Testis (tissue), 2 donors: ENCODE results near the gene ATP7B.

ENCODE experiments used
- CTCF ChIP-seq, 3 experiments: fragments of 450-650 bp in 2 of 3; fragments of 200-600 bp in 1 of 3; sonication (generic) in 1 of 3; IDR thresholded peaks; one replicate each; pipeline ENCODE4 v1.5.1; 2016 to 2019; ENCODE audit warnings: antibody characterized with exemption in 3 of 3, mild to moderate bottlenecking in 2 of 3, moderate library complexity in 1 of 3
- POLR2A ChIP-seq: fragments of 450-650 bp; IDR thresholded peaks from one replicate; pipeline ENCODE4 v1.6.1; 2017; ENCODE audit warnings: antibody characterized with exemption, mild to moderate bottlenecking, moderate library complexity

- no peak for TF ChIP-seq CTCF (IDR thresholded peaks at IDR 0.05)
- TF ChIP-seq POLR2A: no peak
Measured at GRCh38 chr13:52012512-52012836, 1.2 kb upstream of the ATP7B start.
